GM18951 (cell line): Measurements from ENCODE around the gene ASTN2.

Experiments
- POLR2A ChIP-seq: IDR thresholded peaks from 4 replicates; pipeline ENCODE4 v1.6.1; 2011; ENCODE audit warnings: mild to moderate bottlenecking; ENCODE audit not compliant: insufficient read length, insufficient read depth; ENCODE audit errors: extremely low read depth
- in situ Hi-C: fragments of 300-500 bp; cut with MboI; formaldehyde crosslinking; loops from one replicate; pipeline ENCODE4 v1.12.0; 2022; ENCODE audit warnings: low sequenced_read_pairs, mixed read lengths, inconsistent platforms; ENCODE audit not compliant: unreplicated experiment

Gene ASTN2

GRCh38 chr9:116632990-116633838 is 781.6 kb downstream of the ASTN2 start:
- in situ Hi-C loops, result no loop called here
- no peak for TF ChIP-seq POLR2A

- in situ Hi-C loops, result no loop called here
- no peak for TF ChIP-seq POLR2A
Observed at GRCh38 chr9:116629634-116630033, 785.2 kb downstream of the ASTN2 start.

DNA sequence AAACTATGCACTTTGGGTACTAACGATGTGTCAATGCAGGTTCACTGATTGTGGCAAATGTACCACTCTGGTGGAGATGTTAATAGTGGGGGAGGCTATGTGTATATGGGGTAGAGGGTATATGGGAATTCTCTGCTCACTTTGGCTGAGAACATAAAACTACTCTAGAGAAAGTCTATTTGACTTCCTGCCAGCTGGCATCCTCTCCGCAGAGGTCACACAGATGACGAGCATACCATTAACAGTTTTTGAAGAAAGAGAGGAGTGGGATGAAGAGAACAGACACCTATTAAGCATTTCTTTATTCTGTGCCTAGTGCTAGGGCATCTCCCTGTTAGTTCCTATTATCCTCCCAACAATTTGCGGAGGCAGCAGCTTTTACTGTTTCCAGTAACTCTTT is 786.1 kb downstream of the ASTN2 start:
- no peak for TF ChIP-seq POLR2A
- in situ Hi-C loops, result no loop called here

- in situ Hi-C loops, result no loop called here
Observed at GRCh38 chr9:116627433-116627832, 787.4 kb downstream of the ASTN2 start.

GRCh38 chr9:116626762-116627161 is 788.1 kb downstream of the ASTN2 start:
- no peak for TF ChIP-seq POLR2A
- in situ Hi-C loops, result no loop called here

More at GRCh38 chr9:116627433-116627832, 787.4 kb downstream of the ASTN2 start:
- no peak for TF ChIP-seq POLR2A

- in situ Hi-C loops, result no loop called here
Observed at GRCh38 chr9:116623715-116624114, 791.1 kb downstream of the ASTN2 start.

DNA sequence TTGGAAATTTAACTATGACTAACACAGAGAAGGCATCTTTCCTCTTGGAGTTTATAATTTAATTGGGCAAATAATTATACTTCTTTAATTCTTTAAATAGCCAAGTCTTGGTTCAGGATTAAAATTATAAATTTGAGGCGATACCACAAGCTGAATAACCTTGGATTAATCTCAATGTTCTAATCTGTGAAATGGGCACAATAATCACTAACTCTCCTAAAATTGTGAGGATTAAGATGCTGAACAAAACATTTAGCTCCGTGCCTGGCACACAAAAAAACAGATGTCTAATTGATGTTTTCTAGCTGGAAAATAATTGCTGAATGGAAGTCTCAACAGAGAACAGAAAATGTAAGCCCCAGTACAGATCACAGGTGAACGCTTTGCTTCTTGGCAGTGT is 797.5 kb downstream of the ASTN2 start:
- in situ Hi-C loops, result no loop called here
- TF ChIP-seq POLR2A, result no peak

More at GRCh38 chr9:116623715-116624114, 791.1 kb downstream of the ASTN2 start:
- TF ChIP-seq POLR2A, result no peak

GRCh38 chr9:116616304-116616914 is 798.4 kb downstream of the ASTN2 start:
- in situ Hi-C loops, result no loop called here
- no peak for TF ChIP-seq POLR2A

DNA sequence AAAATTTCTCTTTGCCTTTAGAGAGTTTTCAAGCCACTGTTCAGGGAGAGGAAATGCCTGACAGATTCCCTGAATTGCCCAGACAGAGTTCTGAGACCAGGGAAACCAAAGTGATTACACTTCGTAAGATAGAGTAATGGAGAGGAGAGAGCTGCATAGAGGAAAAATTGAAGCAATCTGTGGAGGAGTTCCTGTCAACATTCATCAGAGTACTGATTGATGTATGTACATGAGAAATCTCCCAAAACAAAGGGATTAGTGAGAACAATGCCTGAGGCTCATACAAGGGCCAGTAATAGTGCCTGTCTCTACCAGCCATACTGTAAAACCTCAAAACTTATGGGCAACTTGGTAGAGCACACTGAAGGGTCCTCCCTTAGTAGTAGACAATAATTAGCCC is 806.8 kb downstream of the ASTN2 start:
- in situ Hi-C loops, result no loop called here
- TF ChIP-seq POLR2A, result no peak

- TF ChIP-seq POLR2A, result no peak
- in situ Hi-C loops, result no loop called here
Observed at GRCh38 chr9:116605904-116606341, 808.9 kb downstream of the ASTN2 start.

DNA sequence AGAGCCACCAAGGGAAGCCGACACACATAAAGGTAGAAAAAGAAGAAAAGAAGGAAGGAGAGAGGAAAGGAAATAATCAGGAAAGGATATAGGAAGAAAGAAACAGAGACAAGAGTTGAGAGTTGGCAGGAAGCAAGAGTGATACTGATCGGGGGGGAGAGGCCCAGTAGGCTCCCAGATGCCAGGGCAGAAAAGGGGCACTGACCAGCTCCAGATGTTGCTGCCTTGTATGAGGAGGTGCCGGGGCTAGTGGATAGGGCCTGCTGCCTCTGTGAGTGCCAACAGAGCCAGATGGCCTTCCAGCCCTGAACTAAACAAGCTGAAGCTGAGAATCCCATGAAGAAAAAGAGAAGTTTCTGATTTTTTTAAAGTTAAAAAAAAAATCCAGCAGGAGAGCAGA is 809.8 kb downstream of the ASTN2 start:
- no peak for TF ChIP-seq POLR2A
- in situ Hi-C loops, result no loop called here

DNA sequence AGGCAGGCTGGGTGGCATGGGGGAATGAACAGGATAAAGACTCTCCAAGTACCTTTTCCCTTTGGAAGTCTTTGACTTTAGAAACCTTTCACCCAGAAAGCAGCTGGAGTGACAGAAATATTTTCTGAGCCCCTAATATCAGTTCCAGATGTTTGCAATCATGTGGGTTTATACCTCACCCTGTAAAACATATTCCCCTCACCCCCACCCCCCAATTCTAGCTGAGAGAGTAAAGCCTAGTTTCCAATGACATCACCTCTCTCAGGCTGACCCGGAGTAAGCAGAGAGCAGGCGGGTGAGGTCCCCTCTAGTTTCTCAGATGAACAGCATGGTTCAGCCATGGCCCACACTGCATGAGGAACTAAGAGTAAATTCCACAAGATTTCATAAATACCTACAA is 810.6 kb downstream of the ASTN2 start:
- in situ Hi-C loops, result no loop called here
- TF ChIP-seq POLR2A, result no peak

DNA sequence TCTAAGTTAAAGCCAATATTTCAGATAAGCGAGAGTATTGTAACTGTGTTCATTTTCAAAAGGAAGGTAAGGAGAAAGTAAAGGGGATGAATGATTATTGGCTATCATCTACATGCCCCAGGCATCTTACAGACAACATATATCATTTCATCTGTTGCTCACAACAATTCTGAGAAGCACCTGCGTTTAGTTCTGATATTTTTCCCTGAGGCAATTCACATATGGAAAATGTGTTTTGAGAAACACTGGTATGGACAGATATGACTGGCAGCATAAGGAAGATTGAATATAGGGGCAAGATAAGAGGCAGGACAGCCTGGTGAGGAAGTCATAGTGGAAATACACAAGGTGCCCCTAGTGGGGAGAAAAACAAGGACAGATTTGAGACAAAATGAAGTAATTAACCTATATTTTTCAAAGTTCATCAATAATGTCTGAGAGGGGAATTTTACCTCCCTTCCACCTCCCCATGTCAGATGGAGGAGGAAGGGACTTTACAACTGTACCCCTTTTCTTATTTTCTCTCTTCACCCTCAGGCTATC is 815.4 kb downstream of the ASTN2 start:
- in situ Hi-C loops, result loop anchor here (25.0 kb wide), 1 partner anchor 437 kb away; the partner anchor contains the start of gene PAPPA
- no peak for TF ChIP-seq POLR2A

- in situ Hi-C loops, result loop anchor here (25.0 kb wide), 1 partner anchor 434 kb away; the partner anchor contains the start of gene PAPPA
- no peak for TF ChIP-seq POLR2A
Observed at GRCh38 chr9:116596646-116597045, 818.2 kb downstream of the ASTN2 start.

DNA sequence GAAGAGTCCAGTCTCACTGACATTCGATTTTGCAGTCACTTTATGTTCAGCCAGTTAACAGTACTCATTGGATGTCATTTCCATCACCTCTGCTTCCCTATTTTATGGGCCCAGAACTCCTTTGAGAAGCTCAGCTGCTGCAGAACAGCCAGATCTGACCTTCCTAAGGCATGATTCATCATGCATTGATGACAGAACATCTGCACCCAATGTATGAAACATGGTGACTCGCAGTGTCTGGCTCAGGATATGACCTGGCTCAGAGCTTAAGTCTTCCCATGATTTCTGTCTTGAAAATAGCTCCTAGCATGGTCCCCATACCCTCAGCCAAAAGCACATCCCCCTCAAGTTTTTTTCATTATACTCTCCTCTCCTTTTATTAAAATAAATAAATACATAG is 820.3 kb downstream of the ASTN2 start:
- no peak for TF ChIP-seq POLR2A
- in situ Hi-C loops, result loop anchor here (25.0 kb wide), 1 partner anchor 432 kb away; the partner anchor contains the start of gene PAPPA
